ENCODE measurements around the gene RNF133.

RNF133 gene

GRCh38 chr7:122699017-122699416 is at the start of gene RNF133:
RNF133 (minus strand) TSS chr7:122699117; CDS start chr7:122698918, 199 bp downstream.
- DNase-seq (ENCODE audit: low read depth in 4 of 4, low spot score in 1 of 4) = no peak

GRCh38 chr7:122748195-122748594 is 49.3 kb upstream of the RNF133 start:
- DNase-seq (ENCODE audit: low read depth in 4 of 4, low spot score in 1 of 4) = no peak

GRCh38 chr7:122746948-122747347 is 48.0 kb upstream of the RNF133 start:
- DNase-seq (ENCODE audit: low read depth in 4 of 4, low spot score in 1 of 4) = no peak

GRCh38 chr7:122743211-122743610 is 44.3 kb upstream of the RNF133 start:
- no peak for DNase-seq (ENCODE audit: low read depth in 4 of 4, low spot score in 1 of 4)

- DNase-seq (ENCODE audit: low read depth in 4 of 4, low spot score in 1 of 4) = no peak
These were observed 40.0 kb upstream of the RNF133 start for GRCh38 chr7:122738947-122739346.

- DNase-seq (ENCODE audit: low read depth in 4 of 4, low spot score in 1 of 4) = no peak
These were observed 37.3 kb upstream of the RNF133 start for GRCh38 chr7:122736183-122736582.

- DNase-seq (ENCODE audit: low read depth in 4 of 4, low spot score in 1 of 4) = no peak
These were observed 28.8 kb upstream of the RNF133 start for GRCh38 chr7:122727759-122728158.

GRCh38 chr7:122727354-122727753 is 28.4 kb upstream of the RNF133 start:
- no peak for DNase-seq (ENCODE audit: low read depth in 4 of 4, low spot score in 1 of 4)

- no peak for DNase-seq (ENCODE audit: low read depth in 4 of 4, low spot score in 1 of 4)
These were observed 28.0 kb upstream of the RNF133 start for GRCh38 chr7:122726881-122727280.

- no peak for DNase-seq (ENCODE audit: low read depth in 4 of 4, low spot score in 1 of 4)
These were observed 25.4 kb upstream of the RNF133 start for GRCh38 chr7:122724366-122724765.

GRCh38 chr7:122719010-122719578 is 20.2 kb upstream of the RNF133 start:
- no peak for DNase-seq (ENCODE audit: low read depth in 4 of 4, low spot score in 1 of 4)

- no peak for DNase-seq (ENCODE audit: low read depth in 4 of 4, low spot score in 1 of 4)
These were observed 18.6 kb upstream of the RNF133 start for GRCh38 chr7:122717356-122718089.

GRCh38 chr7:122715183-122715582 is 16.3 kb upstream of the RNF133 start:
- no peak for DNase-seq (ENCODE audit: low read depth in 4 of 4, low spot score in 1 of 4)

- DNase-seq (ENCODE audit: low read depth in 4 of 4, low spot score in 1 of 4) = no peak
These were observed 12.0 kb upstream of the RNF133 start for GRCh38 chr7:122710916-122711315.

GRCh38 chr7:122709930-122710646 is 11.2 kb upstream of the RNF133 start:
- DNase-seq (ENCODE audit: low read depth in 4 of 4, low spot score in 1 of 4) = no peak

- DNase-seq (ENCODE audit: low read depth in 4 of 4, low spot score in 1 of 4) = no peak
These were observed 7.9 kb upstream of the RNF133 start for GRCh38 chr7:122706836-122707235.

- DNase-seq (ENCODE audit: low read depth in 4 of 4, low spot score in 1 of 4) = no peak
These were observed 4.1 kb upstream of the RNF133 start, which contains the start of gene RNF148 for GRCh38 chr7:122702872-122703510. RNF148 (minus strand) TSS chr7:122702922; CDS start chr7:122702750, 172 bp downstream.

GRCh38 chr7:122695816-122696215 is 3.1 kb downstream of the RNF133 start:
- DNase-seq (ENCODE audit: low read depth in 4 of 4, low spot score in 1 of 4) = no peak

GRCh38 chr7:122694697-122695096 is 4.2 kb downstream of the RNF133 start:
- DNase-seq (ENCODE audit: low read depth in 4 of 4, low spot score in 1 of 4) = no peak

- DNase-seq (ENCODE audit: low read depth in 4 of 4, low spot score in 1 of 4) = no peak
These were observed 6.1 kb downstream of the RNF133 start for GRCh38 chr7:122692769-122693309.

- no peak for DNase-seq (ENCODE audit: low read depth in 4 of 4, low spot score in 1 of 4)
These were observed 7.2 kb downstream of the RNF133 start for GRCh38 chr7:122691569-122692235.

Measured in stimulated activated CD4-positive, alpha-beta T cell treated with anti-CD3 and anti-CD28 coated beads, Interleukin-1b, Interleukin-23, amount 100 ng/mL, for 24 hours (primary cell).